Activated CD8-positive, alpha-beta T cell treated with anti-CD3 and anti-CD28 coated beads for 36 hours (primary cell): ENCODE results near the gene ATP10B. TPM values are rescaled to one million over a fixed set of nuclear protein-coding genes. Genes with fewer than 3 reads are reported as not detected.

Experiments
- ATAC-seq: fragments of 200-7000 bp; cut with Tn5 transposase; one replicate; pipeline ENCODE4 v1.10.0; 2021; ENCODE audit warnings: mild to moderate bottlenecking, moderate library complexity
- CTCF ChIA-PET: fragments of 350-600 bp; sonication (Branson Sonifier 250); formaldehyde crosslinking; loops from one replicate; lab custom pipeline; 2021; ENCODE audit warnings: antibody characterized with exemption; lab: Charles Lee
- POLR2A ChIA-PET: fragments of 350-600 bp; sonication (Branson Sonifier 250); formaldehyde crosslinking; loops from one replicate; lab custom pipeline; 2021; ENCODE audit warnings: antibody characterized with exemption; lab: Charles Lee
- DNase-seq: peaks from one replicate; pipeline ENCODE4 v3.0.0-alpha.2; 2020
- H3K27ac Mint-ChIP-seq: one replicate; pipeline ENCODE4 v1.8.0; 2021; ENCODE audit warnings: mild to moderate bottlenecking, mixed read lengths
- H3K27me3 Mint-ChIP-seq: one replicate; pipeline ENCODE4 v1.8.0; 2021; ENCODE audit warnings: mixed read lengths
- H3K36me3 Mint-ChIP-seq: one replicate; pipeline ENCODE4 v1.8.0; 2021; ENCODE audit warnings: low read depth, mixed read lengths
- H3K4me1 Mint-ChIP-seq: one replicate; pipeline ENCODE4 v1.8.0; 2021; ENCODE audit warnings: low read depth, mixed read lengths
- H3K4me3 Mint-ChIP-seq: one replicate; pipeline ENCODE4 v1.8.0; 2021; ENCODE audit warnings: mild to moderate bottlenecking, moderate library complexity, mixed read lengths
- H3K9me3 Mint-ChIP-seq: one replicate; pipeline ENCODE4 v1.8.0; 2021; ENCODE audit warnings: mixed read lengths
- CTCF ChIP-seq: fragments of 200-600 bp; IDR thresholded peaks from one replicate; pipeline ENCODE4 v1.8.0; 2022; ENCODE audit warnings: antibody characterized with exemption, mild to moderate bottlenecking
- intact Hi-C: fragments of 100-400 bp; cut with micrococcal nuclease; formaldehyde crosslinking; loops from one replicate; pipeline ENCODE4 v1.10.0; 2022
- total RNA-seq, 2 experiments: library from RNA; stranded (reverse); gene quantifications; one replicate each; pipeline ENCODE4 v1.2.3, GENCODE V29; 2021

The ATP10B gene
- total RNA-seq, 2 experiments from 2014 or later = not detected

GRCh38 chr5:160869989-160870521 lies 18.0 kb upstream of the ATP10B start:
- Mint-ChIP-seq H3K27me3 (no peaks in the 10 kb centered on the region), H3K9me3 (peaks cover 3% of the 10 kb centered on the region), H3K4me1 (no peaks in the 10 kb centered on the region), H3K4me3 (no peak overlapping the region), H3K36me3 (no peaks in the 10 kb centered on the region), H3K27ac (no peak overlapping the region)
- no peak for ATAC-seq
- DNase-seq = no peak
- intact Hi-C loops = no loop called here
- no peak for TF ChIP-seq CTCF
- ChIA-PET CTCF (no interaction called here), POLR2A (no interaction called here)

- TF ChIP-seq CTCF = no peak
- Mint-ChIP-seq H3K27me3 (no peaks in the 10 kb centered on the region), H3K9me3 (peaks cover 3% of the 10 kb centered on the region), H3K4me1 (no peaks in the 10 kb centered on the region), H3K36me3 (no peaks in the 10 kb centered on the region), H3K27ac (no peak overlapping the region), H3K4me3 (no peak overlapping the region)
- POLR2A ChIA-PET = no interaction called here
- intact Hi-C loops = no loop called here
- ATAC-seq (no peak), DNase-seq (no peak)
- CTCF ChIA-PET = no interaction called here
These were observed 16.0 kb upstream of the ATP10B start for GRCh38 chr5:160867976-160868375.

GRCh38 chr5:160851451-160851850 lies 560 bp downstream of the ATP10B start:
- Mint-ChIP-seq H3K4me3 (no peak overlapping the region), H3K4me1 (no peaks in the 10 kb centered on the region), H3K36me3 (no peaks in the 10 kb centered on the region), H3K27ac (no peak overlapping the region), H3K27me3 (peaks cover 1% of the 10 kb centered on the region), H3K9me3 (no peaks in the 10 kb centered on the region)
- ATAC-seq = no peak
- ChIA-PET CTCF (no interaction called here), POLR2A (no interaction called here)
- intact Hi-C loops = no loop called here
- TF ChIP-seq CTCF = no peak
- no peak for DNase-seq

GRCh38 chr5:160850421-160850820 lies 1.6 kb downstream of the ATP10B start:
- CTCF ChIA-PET = no interaction called here
- Mint-ChIP-seq H3K9me3 (no peaks in the 10 kb centered on the region), H3K4me3 (no peak overlapping the region), H3K27ac (no peak overlapping the region), H3K36me3 (no peaks in the 10 kb centered on the region), H3K27me3 (no peaks in the 10 kb centered on the region), H3K4me1 (no peaks in the 10 kb centered on the region)
- intact Hi-C loops = no loop called here
- ATAC-seq (no peak), DNase-seq (no peak)
- TF ChIP-seq CTCF = no peak
- POLR2A ChIA-PET = no interaction called here

GRCh38 chr5:160847526-160848085 lies 4.4 kb downstream of the ATP10B start:
- TF ChIP-seq CTCF = no peak
- DNase-seq = no peak
- Mint-ChIP-seq H3K27me3 (no peaks in the 10 kb centered on the region), H3K4me1 (no peaks in the 10 kb centered on the region), H3K4me3 (no peak overlapping the region), H3K9me3 (no peaks in the 10 kb centered on the region), H3K27ac (no peak overlapping the region), H3K36me3 (no peaks in the 10 kb centered on the region)
- intact Hi-C loops = no loop called here
- no peak for ATAC-seq
- ChIA-PET CTCF (interaction anchor here (1.1 kb wide), 1 partner anchor 408 kb away, joined by 3 read pairs; no protein-coding TSS in a partner anchor), POLR2A (no interaction called here)
